Spleen (tissue), 7 donors: ENCODE results near the gene CCNQ.

Source experiments
- CTCF ChIP-seq, 11 experiments: fragments of 200-600 bp in 7 of 11; fragments of 450-650 bp in 4 of 11; sonication (generic) in 4 of 11; IDR thresholded peaks in 8 of 11; conservative IDR thresholded peaks in 3 of 11; 1 replicate in 7 of 11; 2 replicates in 4 of 11; pipeline versions ENCODE4 v1.4.0 to v1.8.0; 2016 to 2021; ENCODE audit warnings: antibody characterized with exemption in 11 of 11, inconsistent platforms in 4 of 11, mild to moderate bottlenecking in 1 of 11
- POLR2A ChIP-seq, 3 donors: fragments of 450-650 bp; IDR thresholded peaks; one replicate each; pipeline ENCODE4 v1.5.1; 2017; ENCODE audit warnings: antibody characterized with exemption in 3 of 3, mild to moderate bottlenecking in 1 of 3
- donor health status: DM: no; HTN: no; CAD: no; lungs with moderate emphysema.
- donor health status: DM: no; HTN: no; CAD: no.
- donor health status: DM: no; HTN: no; CAD: no.

- TF ChIP-seq CTCF (IDR thresholded peaks at IDR 0.05 in 8 of 11, conservative IDR thresholded peaks at IDR 0.05 in 3 of 11): no peak
- TF ChIP-seq POLR2A (IDR thresholded peaks at IDR 0.05): no peak
Observed at GRCh38 chrX:153636716-153637115, 37.8 kb upstream of the CCNQ start.
